Endometrial microvascular endothelial cells (primary cell): ENCODE data around the gene SLC51B. TPM values are rescaled to one million over a fixed set of nuclear protein-coding genes. Genes with fewer than 3 reads are reported as not detected.

ENCODE experiments used
- in situ Hi-C: cut with HindIII; loops from 2 replicates; pipeline ENCODE4 v1.10.0; 2017; ENCODE audit warnings: low sequenced_read_pairs, low pct_unique_long_range_greater_than_20kb; ENCODE audit errors: inconsistent ontology term
- total RNA-seq: library from RNA; depleted of rRNA; stranded (reverse); fragments of >200 nt; gene quantifications from one replicate; pipeline ENCODE4 v1.2.3, GENCODE V29; 2015; ENCODE audit errors: inconsistent ontology term

The SLC51B gene
- total RNA-seq, 1 donor from 2014 or later = not detected

- in situ Hi-C loops = no loop called here
These were observed 32.2 kb downstream of the SLC51B start for GRCh38 chr15:65077291-65077980.

DNA sequence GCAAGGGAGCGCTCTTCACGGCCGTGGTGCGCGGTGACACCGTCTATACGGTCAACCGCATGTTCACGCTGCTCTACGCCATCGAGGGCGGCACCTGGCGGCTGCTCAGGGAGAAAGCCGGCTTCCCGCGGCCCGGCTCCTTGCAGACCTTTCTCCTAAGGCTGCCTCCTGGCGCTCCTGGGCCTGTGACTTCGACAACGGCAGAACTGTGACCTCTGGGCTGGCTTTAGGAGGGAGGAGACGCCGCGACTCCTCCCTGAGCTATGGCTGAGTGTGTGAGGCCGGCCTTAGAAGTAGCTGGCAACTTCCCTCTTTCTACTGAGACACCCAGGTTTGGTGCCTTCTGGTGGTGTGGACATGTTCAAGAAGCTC lies 32.8 kb downstream of the SLC51B start:
- in situ Hi-C loops = no loop called here

- in situ Hi-C loops = no loop called here
These were observed 34.4 kb downstream of the SLC51B start for GRCh38 chr15:65079580-65079979.

GRCh38 chr15:65081270-65081669 lies 36.1 kb downstream of the SLC51B start:
- in situ Hi-C loops = no loop called here

DNA sequence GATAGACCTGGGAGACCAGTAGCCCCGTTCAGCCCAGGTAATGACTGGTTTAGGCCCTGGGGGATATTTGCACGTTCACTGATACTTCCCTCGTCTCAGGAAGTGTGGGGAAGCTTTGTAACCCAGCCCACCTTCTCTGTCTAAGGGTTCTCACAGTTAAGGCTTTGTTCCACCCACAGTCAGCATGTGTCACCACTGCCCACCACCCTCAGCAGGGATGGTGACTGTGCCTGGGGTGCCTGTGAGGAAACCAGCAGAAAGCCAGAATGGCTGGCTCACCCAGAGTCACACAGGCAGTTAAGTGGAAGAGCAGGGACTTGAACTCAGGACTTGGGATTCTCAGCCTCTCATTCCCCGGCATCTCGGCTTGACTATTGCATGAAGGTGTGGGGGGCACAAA lies 36.6 kb downstream of the SLC51B start:
- in situ Hi-C loops = no loop called here

DNA sequence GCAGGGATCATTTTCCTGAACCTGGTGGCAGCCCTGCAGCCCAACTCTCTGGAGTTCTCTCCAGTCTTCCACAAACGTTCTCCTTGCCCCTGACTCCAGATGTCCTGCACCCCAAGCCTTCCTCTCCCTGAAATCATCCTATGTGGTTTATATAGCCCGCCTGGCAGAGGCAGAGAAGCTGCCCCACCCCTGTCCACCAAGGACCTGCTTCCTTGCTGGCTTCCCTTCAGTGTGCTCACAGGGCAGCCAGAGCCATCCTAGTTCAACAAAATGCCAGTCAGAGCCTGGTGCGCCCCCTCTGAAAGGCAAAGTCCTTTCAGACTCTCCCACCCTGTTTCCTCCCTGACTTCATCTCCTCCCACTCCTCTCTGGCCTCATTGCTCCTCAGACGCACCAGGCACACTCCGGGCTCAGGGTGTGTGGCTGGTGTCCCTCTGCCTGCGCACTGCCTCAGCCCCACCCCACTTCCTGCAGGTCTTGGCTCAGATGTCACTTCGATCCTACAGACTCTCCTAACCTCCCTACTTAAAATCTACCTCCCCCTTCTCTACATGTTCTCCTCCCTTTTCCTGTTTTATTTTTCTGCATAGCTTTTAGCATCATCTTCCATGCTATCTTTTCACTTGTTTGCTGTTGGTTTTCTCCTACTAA lies 37.2 kb downstream of the SLC51B start:
- in situ Hi-C loops = no loop called here

DNA sequence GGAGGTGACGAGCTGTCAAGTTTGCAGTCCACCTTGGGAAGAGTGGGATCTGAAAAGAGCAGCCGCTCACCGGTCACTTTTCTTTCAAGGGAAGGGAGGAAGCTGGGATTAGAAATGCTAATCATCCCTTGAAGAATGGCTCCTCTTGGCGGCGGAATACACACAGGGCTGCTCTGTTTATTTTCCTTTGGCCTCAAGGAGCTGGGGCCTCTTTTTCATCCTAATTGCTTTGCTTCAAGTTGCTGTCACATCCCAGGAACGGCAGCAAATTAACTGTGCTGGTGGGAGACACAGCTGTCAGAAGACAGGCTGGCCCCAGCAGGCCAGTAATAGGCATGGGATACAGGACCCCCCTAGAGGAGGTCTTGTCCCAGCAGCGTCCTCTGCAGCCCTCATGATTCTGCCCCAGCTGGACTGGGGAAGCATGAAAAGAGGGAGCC lies 38.1 kb downstream of the SLC51B start:
- in situ Hi-C loops = no loop called here

GRCh38 chr15:65084500-65085206 lies 39.5 kb downstream of the SLC51B start:
- in situ Hi-C loops = no loop called here

DNA sequence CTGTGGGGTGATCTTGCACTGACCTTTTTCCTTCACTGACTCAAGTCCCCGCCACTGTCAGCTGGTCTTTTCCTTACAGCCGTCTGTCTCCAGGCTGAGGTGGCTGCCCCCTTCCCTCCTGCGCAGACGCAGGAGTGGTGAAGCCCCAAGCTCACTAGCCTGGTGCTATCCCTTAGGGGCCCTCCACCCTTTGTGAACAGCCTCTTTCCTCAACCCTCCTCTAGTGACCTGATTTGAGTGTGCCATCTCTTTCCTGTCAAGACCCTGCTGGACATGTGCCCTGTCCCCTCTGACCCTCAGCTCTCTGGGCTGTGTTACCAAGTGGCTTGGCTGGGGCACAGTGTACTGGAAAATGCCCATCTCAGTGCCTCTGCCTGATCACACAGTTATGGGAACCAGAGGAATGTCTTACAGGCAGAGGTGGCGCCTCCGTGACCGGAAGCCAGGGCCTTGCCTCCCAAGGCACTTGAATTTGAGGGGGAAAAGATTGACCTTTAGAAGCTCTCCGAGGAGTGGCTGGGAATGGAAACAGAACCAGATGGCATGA lies 40.1 kb downstream of the SLC51B start:
- in situ Hi-C loops = no loop called here

DNA sequence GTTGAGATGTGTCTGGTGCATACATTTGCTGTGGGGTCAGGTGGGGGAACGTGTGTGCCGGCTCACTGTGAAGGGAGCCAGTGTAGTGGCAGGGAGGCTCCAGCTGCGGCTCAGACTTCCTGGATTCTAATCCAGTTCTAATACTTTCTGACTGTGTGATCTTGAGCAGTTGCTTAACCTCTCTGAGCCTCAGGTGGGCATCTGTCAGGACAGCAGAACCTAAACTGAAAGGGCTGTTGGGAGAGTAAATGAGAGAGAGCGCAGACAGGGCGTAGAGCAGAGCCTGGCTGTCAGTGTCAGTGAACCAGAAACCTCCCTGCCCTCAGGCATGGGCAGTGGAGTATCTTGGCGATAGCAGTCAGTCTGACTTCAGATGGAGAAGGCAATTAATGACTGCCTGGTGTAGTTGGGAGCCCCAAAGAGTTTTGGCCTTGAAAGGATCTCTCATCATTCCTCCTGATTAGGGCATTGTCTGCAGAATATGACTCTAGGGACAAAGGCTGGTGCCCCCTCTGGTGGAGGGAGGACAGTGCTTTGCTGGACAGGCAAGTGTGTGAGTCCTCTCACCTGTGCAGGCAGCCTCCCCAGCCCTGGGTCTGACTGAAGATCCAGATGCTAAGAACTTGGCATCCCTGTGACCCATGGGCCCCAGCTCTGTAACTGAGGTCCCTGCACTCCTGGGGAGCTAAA lies 40.9 kb downstream of the SLC51B start:
- in situ Hi-C loops = no loop called here

DNA sequence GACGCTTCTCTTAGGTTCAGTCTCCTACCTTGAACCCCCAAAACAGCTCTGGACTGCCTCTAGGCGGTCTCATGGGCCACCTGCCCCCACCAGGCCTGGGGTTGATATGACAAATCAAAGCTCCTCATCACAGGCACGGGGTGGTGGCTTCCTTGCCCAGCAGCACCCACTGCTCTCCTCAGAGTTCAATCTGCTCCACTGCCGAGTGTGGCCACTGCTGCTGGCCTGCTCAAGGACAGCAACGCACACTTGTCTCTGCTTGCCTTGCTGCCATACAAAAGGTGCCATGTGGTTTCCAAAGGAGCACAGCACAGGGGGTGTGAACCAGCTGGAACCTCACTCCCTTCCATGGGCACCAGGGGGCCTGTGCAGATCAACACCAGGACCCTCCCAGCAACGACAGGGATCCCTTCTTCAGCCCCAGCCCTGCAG lies 41.5 kb downstream of the SLC51B start:
- in situ Hi-C loops = no loop called here

DNA sequence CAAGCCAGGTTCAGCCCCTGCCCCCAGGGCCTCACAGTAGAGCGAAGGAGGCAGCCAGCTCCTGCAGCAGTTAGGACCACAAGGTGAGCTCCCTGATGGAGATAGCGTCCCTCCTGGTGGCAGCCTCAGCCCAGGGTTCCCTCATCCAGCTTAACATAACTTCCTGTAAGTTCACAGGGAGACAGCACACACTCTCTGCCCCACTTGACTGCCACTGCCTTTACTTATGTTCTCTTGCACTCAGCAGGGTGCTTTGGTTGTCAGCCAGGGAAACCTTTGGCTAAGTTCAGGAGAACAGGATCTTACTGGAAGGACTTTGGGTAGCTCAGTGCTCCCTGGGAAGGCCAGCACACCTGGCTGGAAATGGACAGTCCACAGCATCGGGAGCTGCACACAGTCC lies 42.2 kb downstream of the SLC51B start:
- in situ Hi-C loops = no loop called here

- in situ Hi-C loops = no loop called here
These were observed 42.9 kb downstream of the SLC51B start for GRCh38 chr15:65087873-65088642.

- in situ Hi-C loops = no loop called here
These were observed 43.4 kb downstream of the SLC51B start for GRCh38 chr15:65088643-65089021.

DNA sequence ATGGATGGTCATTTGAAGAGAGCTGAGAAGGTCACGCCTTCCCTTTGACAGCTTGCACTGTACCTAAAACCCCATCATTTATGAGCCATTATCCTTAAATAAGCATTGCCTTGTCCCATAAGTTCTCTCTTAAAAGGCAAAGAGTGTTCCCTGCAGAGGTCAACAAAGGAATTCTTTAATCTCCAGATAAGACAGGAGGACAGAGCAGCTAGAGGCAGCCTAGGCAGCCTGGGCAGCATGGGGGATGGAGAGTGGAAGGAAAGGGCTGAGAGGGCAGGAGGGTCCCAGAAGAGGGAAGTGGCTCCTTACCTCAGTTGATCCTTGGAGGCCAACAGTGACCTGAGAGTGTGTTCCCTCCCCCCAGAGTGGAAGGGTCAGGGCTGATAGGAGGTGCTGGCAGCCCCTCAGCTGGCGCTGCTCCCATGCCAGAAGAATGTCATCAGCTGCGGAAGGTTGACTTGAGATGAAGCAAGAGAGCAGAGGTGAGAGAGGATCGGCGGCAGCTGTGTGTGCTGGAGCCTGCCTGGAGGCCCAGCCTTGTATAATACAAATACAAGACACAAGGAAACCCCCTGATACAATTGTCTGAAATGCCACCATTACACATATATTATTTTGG lies 44.1 kb downstream of the SLC51B start:
- in situ Hi-C loops = no loop called here

DNA sequence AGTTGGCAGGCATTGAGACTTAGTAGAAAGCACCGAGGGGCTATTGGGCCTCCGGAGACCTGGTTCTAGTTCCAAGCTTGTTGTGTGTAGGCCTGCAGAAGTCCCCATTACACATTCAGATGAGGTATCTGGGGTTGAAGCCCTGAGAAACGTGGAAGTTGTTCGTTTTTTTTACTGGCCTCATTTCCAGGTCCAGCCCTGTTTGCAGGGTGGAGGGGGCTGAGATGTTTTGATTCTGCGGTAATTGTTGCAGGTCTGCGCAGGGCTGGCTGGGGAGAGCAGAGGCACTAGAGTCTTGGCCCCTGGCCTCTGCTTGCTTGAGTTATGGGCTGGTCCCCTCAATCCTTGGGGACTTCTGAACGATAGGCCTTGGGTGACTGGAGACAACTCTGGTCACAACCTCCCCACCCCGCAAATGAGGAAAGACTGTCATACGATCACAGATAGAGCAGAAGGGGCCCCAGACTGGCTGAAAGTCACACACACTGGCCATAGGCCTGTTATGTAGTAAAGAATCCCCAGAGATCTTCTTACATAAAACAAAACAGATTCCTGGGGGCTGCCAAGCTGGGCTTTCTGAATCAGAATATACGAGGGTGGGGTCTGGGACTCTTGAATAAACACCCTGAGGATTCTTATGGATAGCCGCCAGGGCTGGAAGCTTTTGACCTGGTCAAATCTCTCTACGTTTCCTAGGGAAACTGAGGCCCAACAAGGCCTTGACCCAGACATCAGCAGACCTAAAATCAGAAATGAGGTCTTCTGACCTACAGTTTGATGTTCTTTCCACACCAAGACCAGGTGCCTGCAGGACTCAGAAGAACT lies 47.0 kb downstream of the SLC51B start:
- in situ Hi-C loops = no loop called here
